ENCODE data around the gene LGI4.
A peak's percentile ranks its signal among the peaks of the same experiment; 100 is the strongest.

The LGI4 gene

DNA sequence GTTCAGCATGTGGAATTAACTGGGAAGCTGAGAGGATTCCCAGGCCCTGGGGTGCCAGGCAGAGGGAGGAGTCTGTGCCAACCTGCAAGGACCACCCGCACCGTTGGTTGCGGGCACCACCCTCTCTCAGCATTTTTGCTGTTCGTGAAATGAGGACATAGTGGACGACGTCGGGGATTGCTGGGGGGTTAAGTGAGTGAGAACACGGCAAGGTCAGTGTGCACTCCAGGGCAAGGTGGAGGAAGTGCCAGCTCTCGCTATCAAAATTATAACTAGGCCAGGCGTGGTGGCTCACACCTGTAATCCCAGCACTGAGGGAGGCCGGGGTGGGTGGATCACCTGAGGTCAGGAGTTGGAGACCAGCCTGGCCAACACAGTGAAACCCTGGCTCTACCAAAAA lies 17.1 kb downstream of the LGI4 start:
- Histone ChIP-seq H3K4me1 (ENCODE audit: control insufficient read depth in 1 of 2, insufficient read depth in 2 of 2, low read length in 2 of 2) (peaks cover 4 to 10% of the 10 kb centered on the region in 2 experiments), H3K27ac (ENCODE audit: low read depth, low read length) (no peak overlapping the region), H2BK5ac (ENCODE audit: low read depth, low read length, poor library complexity) (no peak overlapping the region), H3K9ac (ENCODE audit: low read length) (no peak overlapping the region), H3K4ac (ENCODE audit: low read depth, low read length) (no peak overlapping the region), H2AK5ac (ENCODE audit: low read length) (no peak overlapping the region), H3K27me3 (ENCODE audit: insufficient read depth, low read length) (no peaks in the 10 kb centered on the region), H3K9me3 (ENCODE audit: insufficient read depth, low read depth, low read length) (no peaks in the 10 kb centered on the region), H2AFZ (ENCODE audit: insufficient read depth, low read length, poor library complexity) (no peak overlapping the region), H3K36me3 (ENCODE audit: control insufficient read depth in 1 of 2, insufficient read depth in 2 of 2, low read length in 2 of 2) (no peaks in the 10 kb centered on the region), H3K79me1 (ENCODE audit: low read length) (peaks cover 3% of the 10 kb centered on the region), H3K4me3 (ENCODE audit: low read depth, low read length) (no peak overlapping the region), H3K79me2 (ENCODE audit: control insufficient read depth, insufficient read depth, low read length, poor library complexity) (no peaks in the 10 kb centered on the region), H4K91ac (ENCODE audit: low read depth, low read length) (no peak overlapping the region), H3K4me2 (ENCODE audit: low read length) (no peak overlapping the region), H3K14ac (ENCODE audit: low read length) (no peak overlapping the region), H4K8ac (ENCODE audit: low read depth, low read length) (no peak overlapping the region), H2BK12ac (ENCODE audit: low read length) (no peak overlapping the region), H2BK120ac (ENCODE audit: insufficient read depth, low read length, poor library complexity) (no peak overlapping the region), H3K23ac (ENCODE audit: low read length) (no peak overlapping the region), H3K18ac (ENCODE audit: low read length) (no peak overlapping the region), H4K12ac (ENCODE audit: low read depth, low read length) (no peak overlapping the region)
- WGBS (ENCODE audit: extremely low coverage, insufficient coverage, insufficient read length), result no CpG with 5 or more reads among the region's 11 CpGs
- DNase-seq, result no peak

DNA sequence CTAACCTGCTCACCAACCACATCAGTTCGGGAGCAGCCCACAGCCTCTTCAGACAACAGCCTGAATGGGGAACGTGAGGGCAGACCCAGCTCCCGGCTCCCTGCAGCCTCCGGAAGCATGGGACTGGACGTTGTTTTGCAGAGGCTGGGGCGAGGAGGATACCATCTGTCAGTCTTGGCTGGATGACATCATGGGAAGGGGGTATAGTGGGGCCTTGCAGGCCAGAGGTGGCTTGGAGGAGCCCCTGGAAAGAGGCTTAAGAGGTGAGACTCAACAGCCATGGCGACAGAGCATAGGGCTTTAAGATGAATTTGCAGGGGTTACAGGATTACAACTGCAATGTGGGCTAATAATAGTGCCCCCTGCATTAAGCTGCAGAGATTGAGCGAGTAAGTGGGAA lies 17.7 kb downstream of the LGI4 start:
- no peak overlapping the region for H4K91ac ChIP-seq (ENCODE audit: low read depth, low read length)
- H3K14ac ChIP-seq (ENCODE audit: low read length), result no peak overlapping the region
- H3K4ac ChIP-seq (ENCODE audit: low read depth, low read length), result no peak overlapping the region
- H3K23ac ChIP-seq (ENCODE audit: low read length), result no peak overlapping the region
- H3K9ac ChIP-seq (ENCODE audit: low read length), result no peak overlapping the region
- WGBS (ENCODE audit: extremely low coverage, insufficient coverage, insufficient read length), result no CpG with 5 or more reads among the region's 8 CpGs
- H4K8ac ChIP-seq (ENCODE audit: low read depth, low read length), result no peak overlapping the region
- DNase-seq, result no peak
- no peak overlapping the region for H3K18ac ChIP-seq (ENCODE audit: low read length)
- no peaks in the 10 kb centered on the region for H3K27me3 ChIP-seq (ENCODE audit: insufficient read depth, low read length)
- H2BK12ac ChIP-seq (ENCODE audit: low read length), result no peak overlapping the region
- no peak overlapping the region for H2AK5ac ChIP-seq (ENCODE audit: low read length)
- H3K4me1 ChIP-seq (ENCODE audit: control insufficient read depth in 1 of 2, insufficient read depth in 2 of 2, low read length in 2 of 2), result peaks cover 4 to 10% of the 10 kb centered on the region in 2 experiments
- peaks cover 3% of the 10 kb centered on the region for H3K79me1 ChIP-seq (ENCODE audit: low read length)
- H2BK5ac ChIP-seq (ENCODE audit: low read depth, low read length, poor library complexity), result no peak overlapping the region
- H2BK120ac ChIP-seq (ENCODE audit: insufficient read depth, low read length, poor library complexity), result no peak overlapping the region
- no peak overlapping the region for H3K27ac ChIP-seq (ENCODE audit: low read depth, low read length)
- no peak overlapping the region for H4K12ac ChIP-seq (ENCODE audit: low read depth, low read length)
- H3K79me2 ChIP-seq (ENCODE audit: control insufficient read depth, insufficient read depth, low read length, poor library complexity), result no peaks in the 10 kb centered on the region
- no peak overlapping the region for H2AFZ ChIP-seq (ENCODE audit: insufficient read depth, low read length, poor library complexity)
- H3K9me3 ChIP-seq (ENCODE audit: insufficient read depth, low read depth, low read length), result no peaks in the 10 kb centered on the region
- no peak overlapping the region for H3K4me2 ChIP-seq (ENCODE audit: low read length)
- no peaks in the 10 kb centered on the region for H3K36me3 ChIP-seq (ENCODE audit: control insufficient read depth in 1 of 2, insufficient read depth in 2 of 2, low read length in 2 of 2)
- H3K4me3 ChIP-seq (ENCODE audit: low read depth, low read length), result no peak overlapping the region

DNA sequence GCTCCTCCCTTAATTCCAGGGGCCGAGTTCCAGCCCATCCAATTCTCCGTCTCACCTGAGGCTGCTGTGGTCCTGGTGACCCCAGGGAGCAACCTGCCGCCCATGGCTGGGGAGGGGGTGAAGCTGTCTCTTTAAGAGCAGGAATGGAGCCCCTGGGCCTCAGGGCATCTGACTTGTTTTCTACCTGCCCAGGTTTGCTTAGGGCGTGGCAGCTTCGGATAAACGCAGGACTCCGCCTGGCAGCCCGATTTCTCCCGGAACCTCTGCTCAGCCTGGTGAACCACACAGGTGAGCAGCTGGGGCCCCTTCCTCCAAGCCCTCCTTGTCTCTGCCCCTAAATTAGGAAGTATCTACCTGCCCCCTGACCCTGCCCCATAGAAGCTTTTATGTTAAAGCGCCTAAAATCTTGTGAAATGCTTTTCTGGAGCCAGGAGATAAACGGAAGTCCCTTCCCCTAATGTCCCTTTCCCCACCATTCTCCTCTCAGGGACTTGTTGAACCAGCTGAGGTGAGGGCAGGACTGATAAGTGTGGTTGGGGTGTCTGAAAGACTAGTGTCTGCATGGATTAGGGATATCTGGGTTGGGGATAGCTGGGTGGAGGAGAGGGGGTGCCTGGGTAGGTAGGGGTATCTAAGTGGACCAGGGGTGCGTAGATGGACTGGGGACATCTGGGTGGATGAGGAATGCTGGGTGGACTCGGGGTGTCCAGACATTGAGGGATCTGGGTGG lies 18.6 kb downstream of the LGI4 start:
- H3K79me1 ChIP-seq (ENCODE audit: low read length), result peaks cover 3% of the 10 kb centered on the region
- H3K9me3 ChIP-seq (ENCODE audit: insufficient read depth, low read depth, low read length), result no peaks in the 10 kb centered on the region
- no peak overlapping the region for H2BK12ac ChIP-seq (ENCODE audit: low read length)
- no peak overlapping the region for H3K4me3 ChIP-seq (ENCODE audit: low read depth, low read length)
- no peak overlapping the region for H2BK5ac ChIP-seq (ENCODE audit: low read depth, low read length, poor library complexity)
- peaks cover 4 to 10% of the 10 kb centered on the region in 2 experiments for H3K4me1 ChIP-seq (ENCODE audit: control insufficient read depth in 1 of 2, insufficient read depth in 2 of 2, low read length in 2 of 2)
- H4K91ac ChIP-seq (ENCODE audit: low read depth, low read length), result no peak overlapping the region
- H3K14ac ChIP-seq (ENCODE audit: low read length), result no peak overlapping the region
- no peak overlapping the region for H2AFZ ChIP-seq (ENCODE audit: insufficient read depth, low read length, poor library complexity)
- DNase-seq, result peak in 1 of 2 donors; percentile 48
- H3K18ac ChIP-seq (ENCODE audit: low read length), result no peak overlapping the region
- H4K8ac ChIP-seq (ENCODE audit: low read depth, low read length), result no peak overlapping the region
- H3K9ac ChIP-seq (ENCODE audit: low read length), result no peak overlapping the region
- no peaks in the 10 kb centered on the region for H3K79me2 ChIP-seq (ENCODE audit: control insufficient read depth, insufficient read depth, low read length, poor library complexity)
- no peak overlapping the region for H4K12ac ChIP-seq (ENCODE audit: low read depth, low read length)
- no peaks in the 10 kb centered on the region for H3K27me3 ChIP-seq (ENCODE audit: insufficient read depth, low read length)
- no peaks in the 10 kb centered on the region for H3K36me3 ChIP-seq (ENCODE audit: control insufficient read depth in 1 of 2, insufficient read depth in 2 of 2, low read length in 2 of 2)
- no peak overlapping the region for H3K4ac ChIP-seq (ENCODE audit: low read depth, low read length)
- no peak overlapping the region for H3K23ac ChIP-seq (ENCODE audit: low read length)
- no peak overlapping the region for H3K27ac ChIP-seq (ENCODE audit: low read depth, low read length)
- no peak overlapping the region for H2BK120ac ChIP-seq (ENCODE audit: insufficient read depth, low read length, poor library complexity)
- no peak overlapping the region for H3K4me2 ChIP-seq (ENCODE audit: low read length)
- H2AK5ac ChIP-seq (ENCODE audit: low read length), result no peak overlapping the region
- WGBS (ENCODE audit: extremely low coverage, insufficient coverage, insufficient read length), result no CpG with 5 or more reads among the region's 13 CpGs

DNA sequence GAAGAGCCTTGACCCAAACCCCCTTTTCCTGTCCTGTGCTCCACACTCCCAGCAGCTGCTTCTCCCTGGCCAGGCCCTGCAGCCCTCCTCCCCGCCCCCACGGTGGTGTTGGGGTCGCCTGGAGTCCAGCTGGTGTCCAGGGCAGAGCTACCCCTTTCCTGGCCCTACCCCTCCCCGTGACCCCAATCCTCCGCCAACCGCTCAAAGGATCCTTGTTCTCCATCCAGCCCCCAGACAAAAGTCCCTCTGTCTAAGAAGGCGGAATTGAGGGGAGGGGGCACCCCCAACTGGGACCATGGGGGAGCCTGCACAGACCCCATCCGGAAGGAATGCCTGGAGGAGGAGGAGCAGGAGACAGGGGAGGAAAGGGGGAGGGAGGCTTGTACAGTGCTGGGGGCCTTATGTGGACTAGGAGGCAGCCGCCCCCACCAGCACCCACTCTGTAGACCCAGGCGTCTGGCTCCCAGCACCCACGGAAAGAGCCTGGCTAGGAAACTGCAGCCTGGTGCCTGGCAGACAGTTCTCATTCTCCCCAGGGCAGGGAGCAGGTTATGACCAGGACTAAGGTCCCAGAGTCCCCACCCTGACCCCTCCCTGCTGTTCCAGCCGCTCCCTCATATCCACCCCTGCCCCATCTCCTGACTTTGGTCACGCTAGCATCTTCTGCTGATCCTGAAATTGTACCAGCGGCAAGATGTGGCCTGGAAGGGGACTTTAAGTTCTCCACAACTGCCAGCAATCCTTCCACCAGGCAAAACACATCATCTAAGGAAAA lies 19.5 kb downstream of the LGI4 start, which contains the start of gene FXYD3:
TSS of gene FXYD3 (plus strand) at position 647 of the 775 bp plus-strand sequence. CDS start 3,554 bp downstream, outside the sequence.
- Histone ChIP-seq H3K36me3 (ENCODE audit: control insufficient read depth in 1 of 2, insufficient read depth in 2 of 2, low read length in 2 of 2) (no peaks in the 10 kb centered on the region), H2BK5ac (ENCODE audit: low read depth, low read length, poor library complexity) (no peak within 1 kb of the TSS), H4K91ac (ENCODE audit: low read depth, low read length) (peak within 1 kb of the TSS; percentile 18), H4K8ac (ENCODE audit: low read depth, low read length) (peak within 1 kb of the TSS; percentile 31), H3K23ac (ENCODE audit: low read length) (no peak within 1 kb of the TSS), H3K4me1 (ENCODE audit: control insufficient read depth in 1 of 2, insufficient read depth in 2 of 2, low read length in 2 of 2) (peaks cover 4 to 10% of the 10 kb centered on the region in 2 experiments), H3K79me2 (ENCODE audit: control insufficient read depth, insufficient read depth, low read length, poor library complexity) (no peaks in the 10 kb centered on the region), H3K14ac (ENCODE audit: low read length) (no peak within 1 kb of the TSS), H3K27ac (ENCODE audit: low read depth, low read length) (no peak within 1 kb of the TSS), H3K79me1 (ENCODE audit: low read length) (peaks cover 3% of the 10 kb centered on the region), H3K4me3 (ENCODE audit: low read depth, low read length) (no peak within 1 kb of the TSS), H3K4ac (ENCODE audit: low read depth, low read length) (no peak within 1 kb of the TSS), H3K9me3 (ENCODE audit: insufficient read depth, low read depth, low read length) (no peaks in the 10 kb centered on the region), H2AFZ (ENCODE audit: insufficient read depth, low read length, poor library complexity) (peak within 1 kb of the TSS; percentile 71), H2AK5ac (ENCODE audit: low read length) (no peak within 1 kb of the TSS), H3K4me2 (ENCODE audit: low read length) (peak within 1 kb of the TSS; percentile 48), H4K12ac (ENCODE audit: low read depth, low read length) (no peak within 1 kb of the TSS), H3K27me3 (ENCODE audit: insufficient read depth, low read length) (no peaks in the 10 kb centered on the region), H3K9ac (ENCODE audit: low read length) (no peak within 1 kb of the TSS), H2BK120ac (ENCODE audit: insufficient read depth, low read length, poor library complexity) (peak within 1 kb of the TSS; percentile 5), H2BK12ac (ENCODE audit: low read length) (peak within 1 kb of the TSS; percentile 34), H3K18ac (ENCODE audit: low read length) (peak within 1 kb of the TSS; percentile 65)
- no peak for DNase-seq
- WGBS (ENCODE audit: extremely low coverage, insufficient coverage, insufficient read length), result no CpG with 5 or more reads among the region's 14 CpGs
